Stomach (tissue), 9 donors: ENCODE measurements around the gene SENP8. TPM values are rescaled to one million over a fixed set of nuclear protein-coding genes. Genes with fewer than 3 reads are reported as not detected.

ENCODE experiments used
- DNase-seq, 2 donors: peaks; one replicate each; pipeline versions ENCODE4 v3.0.0 to v3.0.0-alpha.2; 2013 to 2019
- H3K27ac ChIP-seq, 5 donors: fragments of 200-600 bp in 4 of 5; sonication (generic) in 4 of 5; one replicate each; pipeline ENCODE4 v1.5.1; 2013 to 2019; ENCODE audit warnings: mild to moderate bottlenecking in 1 of 5, moderate library complexity in 1 of 5
- H3K27me3 ChIP-seq, 3 donors: fragments of 200-600 bp; sonication (generic); one replicate each; pipeline ENCODE4 v1.5.1; 2017 to 2019; ENCODE audit warnings: mixed run types in 1 of 3
- H3K36me3 ChIP-seq, 4 donors: fragments of 200-600 bp; sonication (generic); 1 replicate in 3 of 4; 2 replicates in 1 of 4; pipeline ENCODE4 v1.5.1; 2016 to 2019
- H3K4me1 ChIP-seq, 4 donors: fragments of 200-600 bp; sonication (generic); one replicate each; pipeline ENCODE4 v1.5.1; 2016 to 2019
- H3K4me3 ChIP-seq, 4 donors: fragments of 200-600 bp; sonication (generic) in 3 of 4; one replicate each; pipeline ENCODE4 v1.5.1; 2016 to 2019; ENCODE audit warnings: mild to moderate bottlenecking in 1 of 4
- H3K9me3 ChIP-seq, 4 donors: fragments of 200-600 bp; sonication (generic); one replicate each; pipeline ENCODE4 v1.5.1; 2016 to 2019
- CTCF ChIP-seq, 7 experiments: fragments of 450-650 bp in 4 of 7; fragments of 200-600 bp in 3 of 7; sonication (generic) in 3 of 7; IDR thresholded peaks; one replicate each; pipeline ENCODE4 v1.5.1; 2016 to 2019; ENCODE audit warnings: antibody characterized with exemption in 7 of 7, control low read depth in 2 of 7, mild to moderate bottlenecking in 1 of 7
- EP300 ChIP-seq: sonication (generic); formaldehyde crosslinking; IDR thresholded peaks from one replicate; pipeline ENCODE4 v1.6.1; 2017; ENCODE audit warnings: antibody characterized with exemption
- POLR2A ChIP-seq, 4 donors: fragments of 450-650 bp; IDR thresholded peaks; one replicate each; pipeline ENCODE4 v1.6.1; 2016; ENCODE audit warnings: antibody characterized with exemption in 4 of 4, control low read depth in 2 of 4, mild to moderate bottlenecking in 1 of 4, moderate library complexity in 1 of 4
- POLR2AphosphoS5 ChIP-seq, 3 donors: sonication (generic); formaldehyde crosslinking; IDR thresholded peaks; one replicate each; pipeline ENCODE4 v1.6.1; 2016; ENCODE audit warnings: antibody characterized with exemption in 3 of 3
- WGBS, 5 donors: extraction: QIAGEN DNeasy Blood & Tissue Kit in 3 of 5; methylation state at CpG; one replicate each; pipeline versions ENCODE4 v1.1.5 to v1.1.7; 2013 to 2018; 5-methylcytosine and 5-hydroxymethylcytosine counted together
- intact Hi-C: fragments of 100-400 bp; cut with DNase I; formaldehyde crosslinking; loops from one replicate; pipeline ENCODE4 v1.15.1; 2023; ENCODE audit warnings: low total_unique reads
- polyA plus RNA-seq, 3 donors: library from polyadenylated mRNA; stranded (reverse); fragments of 200-250 nt; gene quantifications; one replicate each; pipeline ENCODE4 v1.2.3, GENCODE V29; 2013
- total RNA-seq, 5 donors: library from RNA; depleted of rRNA; stranded (reverse); fragments of >200 nt; gene quantifications; one replicate each; pipeline versions ENCODE4 v1.1.0 to v1.2.3, GENCODE V29; 2014 to 2016
- donor health status: healthy with polysubstance abuse.
- donor health status: Bipolar disorder and iron deficiency.
- donor health status: healthy.

Gene SENP8
- total and polyA plus RNA-seq, 8 donors, result 0.45 to 3.8 (median 2.2) TPM; not detected in 1

GRCh38 chr15:72189250-72189902, 71.2 kb downstream of the SENP8 start:
- no peak for DNase-seq
- no peaks in the 10 kb centered on the region for H3K9me3 ChIP-seq
- intact Hi-C loops, result no loop called here
- no peaks in the 10 kb centered on the region for H3K36me3 ChIP-seq
- peaks cover 0 to 21% (median 2%) of the 10 kb centered on the region in 3 donors for H3K27me3 ChIP-seq
- no peak for TF ChIP-seq CTCF (IDR thresholded peaks at IDR 0.05)
- no peak for TF ChIP-seq EP300
- TF ChIP-seq POLR2AphosphoS5 (IDR thresholded peaks at IDR 0.05), result no peak
- no peak for TF ChIP-seq POLR2A (IDR thresholded peaks at IDR 0.05)
- WGBS, 5 donors, result 82 to 89% (median 87%) methylated on average over 2 of the region's 2 CpGs
- no peak overlapping the region for H3K4me3 ChIP-seq
- H3K4me1 ChIP-seq, result peaks cover 1 to 3% (median 3%) of the 10 kb centered on the region in 4 donors
- no peak overlapping the region for H3K27ac ChIP-seq

- DNase-seq, result no peak
- no peak overlapping the region for H3K4me3 ChIP-seq
Measured at GRCh38 chr15:72192416-72192815, 74.2 kb downstream of the SENP8 start.

More at GRCh38 chr15:72192416-72192815, 74.2 kb downstream of the SENP8 start:
- intact Hi-C loops, result no loop called here
- Histone ChIP-seq H3K36me3 (no peaks in the 10 kb centered on the region), H3K4me1 (peaks cover 6 to 19% (median 9%) of the 10 kb centered on the region in 4 donors), H3K27me3 (peaks cover 0 to 22% (median 9%) of the 10 kb centered on the region in 3 donors), H3K27ac (no peak overlapping the region), H3K9me3 (no peaks in the 10 kb centered on the region)
- TF ChIP-seq CTCF (IDR thresholded peaks at IDR 0.05), result no peak
- no peak for TF ChIP-seq POLR2A (IDR thresholded peaks at IDR 0.05)
- TF ChIP-seq EP300, result no peak
- TF ChIP-seq POLR2AphosphoS5 (IDR thresholded peaks at IDR 0.05), result no peak
- WGBS, 5 donors, result 21 to 50% (median 34%) methylated on average over 3 of the region's 3 CpGs

Other genes with a start within 250 kb of the SENP8 start
- gene MYO9A, start 253 bp upstream of the SENP8 start, total RNA-seq, result 100 to 1,000 TPM in 1 of 5 donors, 10 to 100 TPM in 4; 38.5 to 120 (median 69.2) TPM
- 1 to 10 TPM; 2.2 to 3.7 (median 3.2) TPM for gene MYO9A, start 253 bp upstream of the SENP8 start, polyA plus RNA-seq
- under 1 TPM in 2 of 5 donors, not detected in 3; 0.29 to 0.92 TPM for gene GRAMD2A, start 79.4 kb downstream of the SENP8 start, total RNA-seq
- gene GRAMD2A, start 79.4 kb downstream of the SENP8 start, polyA plus RNA-seq, result under 1 TPM in 2 of 3 donors, not detected in 1; 0.37 to 0.80 TPM
- 100 to 1,000 TPM in 4 of 5 donors, 10 to 100 TPM in 1; 79.9 to 452 (median 274) TPM for gene PKM, start 112.8 kb downstream of the SENP8 start, total RNA-seq
- 100 to 1,000 TPM; 150 to 332 (median 271) TPM for gene PKM, start 112.8 kb downstream of the SENP8 start, polyA plus RNA-seq
- 100 to 1,000 TPM in 1 of 5 donors, 10 to 100 TPM in 4; 29.6 to 101 (median 58.4) TPM for gene PARP6, start 154.2 kb downstream of the SENP8 start, total RNA-seq
- gene PARP6, start 154.2 kb downstream of the SENP8 start, polyA plus RNA-seq, result 10 to 100 TPM; 60.5 to 73.4 (median 66.7) TPM
- gene CELF6, start 201.8 kb downstream of the SENP8 start, total RNA-seq, result 1 to 10 TPM in 2 of 5 donors, under 1 TPM in 1, not detected in 2; 0.55 to 4.0 (median 1.9) TPM
- gene CELF6, start 201.8 kb downstream of the SENP8 start, polyA plus RNA-seq, result 1 to 10 TPM in 1 of 3 donors, under 1 TPM in 2; 0.44 to 3.9 (median 0.61) TPM